Fibroblast of gingiva (primary cell): ENCODE results near the gene TMEM213.

Experiments
- DNase-seq: peaks from one replicate; pipeline ENCODE4 v3.0.0-alpha.2; 2011; ENCODE audit warnings: low read depth

Gene TMEM213

DNA sequence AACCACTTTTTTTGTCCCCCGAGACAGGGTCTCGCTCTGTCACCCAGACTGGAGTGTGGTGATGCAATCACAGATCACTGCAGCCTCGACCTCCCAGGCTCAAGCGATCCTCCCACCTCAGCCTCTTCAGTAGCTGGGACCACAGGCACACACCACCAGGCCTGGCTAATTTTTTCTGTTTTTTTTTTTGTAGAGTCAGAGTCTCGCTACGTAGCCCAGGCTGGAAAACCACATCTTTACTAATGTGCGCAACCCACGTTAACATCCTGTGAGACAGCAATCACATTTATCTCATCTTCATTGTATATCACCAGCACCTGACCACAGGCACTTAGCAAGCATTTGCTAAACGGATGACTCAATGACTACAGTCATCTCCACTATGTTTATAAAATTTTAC lies 78.0 kb downstream of the TMEM213 start:
- no peak for DNase-seq

DNA sequence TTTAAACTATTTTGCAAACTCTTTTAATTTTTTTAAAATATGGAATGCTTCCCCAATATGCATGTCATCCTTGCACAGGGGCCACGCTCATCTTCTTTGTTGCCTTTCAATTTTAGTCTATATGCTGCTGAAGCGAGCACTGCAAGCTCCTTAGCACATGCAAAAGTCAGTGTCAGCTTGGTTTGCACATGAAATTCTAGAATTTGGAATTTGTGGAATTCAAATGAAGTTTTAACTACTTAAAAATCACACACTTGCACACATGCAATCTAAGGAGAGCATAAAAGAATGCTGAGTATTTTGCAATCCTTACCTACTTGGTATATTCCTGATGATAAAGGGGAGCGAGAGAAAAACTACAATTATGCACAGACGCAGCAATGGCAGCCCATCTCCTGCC lies 78.5 kb downstream of the TMEM213 start:
- DNase-seq = no peak

DNA sequence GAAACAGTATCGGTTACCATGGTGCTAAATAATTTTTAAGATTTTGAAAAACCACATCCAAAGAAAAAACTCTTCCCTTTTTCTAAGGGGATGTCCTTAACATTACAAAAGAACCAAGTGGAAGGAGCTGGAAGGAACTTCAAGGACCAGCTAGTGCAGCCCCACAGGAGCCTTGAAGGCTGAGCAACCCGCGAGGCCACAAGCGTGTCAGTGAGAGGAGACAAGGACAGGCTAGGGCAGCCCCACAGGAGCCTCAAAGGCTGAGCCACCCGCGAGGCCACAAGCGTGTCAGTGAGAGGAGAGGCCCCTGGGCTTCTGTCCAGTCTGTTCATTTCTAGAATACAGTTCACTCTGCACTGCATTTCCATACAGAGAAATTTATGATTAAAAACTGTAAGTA lies 80.3 kb downstream of the TMEM213 start:
- no peak for DNase-seq

DNA sequence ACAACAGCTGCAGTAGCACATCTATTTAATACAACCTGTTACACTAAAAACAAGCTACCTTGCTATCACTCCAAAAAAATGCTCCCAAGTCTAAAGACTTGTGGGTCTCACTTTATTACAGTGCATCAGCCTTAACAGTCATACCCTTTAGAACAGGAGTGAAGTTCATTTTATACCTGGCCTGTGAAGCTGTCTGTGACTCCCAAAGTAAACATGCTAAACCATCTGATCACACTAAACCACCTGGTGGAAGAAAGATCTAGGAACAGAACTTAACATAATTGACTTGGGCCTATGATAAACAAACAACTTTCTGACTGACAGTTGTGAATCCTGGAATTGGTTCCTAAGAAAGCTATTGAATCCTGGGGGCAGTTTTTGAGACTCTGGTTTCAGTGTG lies 81.1 kb downstream of the TMEM213 start:
- DNase-seq = no peak

DNA sequence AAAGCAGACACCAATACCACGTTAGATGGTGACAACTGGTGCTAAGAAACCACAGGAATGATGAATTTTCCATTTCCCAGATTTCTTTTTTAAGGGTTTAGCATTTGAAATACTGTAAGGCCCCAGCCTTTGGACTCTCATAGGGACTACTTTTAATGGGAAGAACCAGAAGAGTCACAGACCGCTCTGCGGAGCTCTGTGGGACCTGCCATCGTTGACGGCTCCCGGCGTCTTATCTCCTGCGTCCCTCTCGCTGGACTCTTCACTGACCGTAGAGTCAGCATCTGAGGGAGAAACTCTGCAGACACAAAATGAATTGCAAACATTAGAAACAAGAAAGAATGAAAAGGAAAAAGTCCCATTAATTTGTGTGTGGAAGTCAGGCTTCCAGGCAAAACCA lies 81.6 kb downstream of the TMEM213 start:
- no peak for DNase-seq

DNA sequence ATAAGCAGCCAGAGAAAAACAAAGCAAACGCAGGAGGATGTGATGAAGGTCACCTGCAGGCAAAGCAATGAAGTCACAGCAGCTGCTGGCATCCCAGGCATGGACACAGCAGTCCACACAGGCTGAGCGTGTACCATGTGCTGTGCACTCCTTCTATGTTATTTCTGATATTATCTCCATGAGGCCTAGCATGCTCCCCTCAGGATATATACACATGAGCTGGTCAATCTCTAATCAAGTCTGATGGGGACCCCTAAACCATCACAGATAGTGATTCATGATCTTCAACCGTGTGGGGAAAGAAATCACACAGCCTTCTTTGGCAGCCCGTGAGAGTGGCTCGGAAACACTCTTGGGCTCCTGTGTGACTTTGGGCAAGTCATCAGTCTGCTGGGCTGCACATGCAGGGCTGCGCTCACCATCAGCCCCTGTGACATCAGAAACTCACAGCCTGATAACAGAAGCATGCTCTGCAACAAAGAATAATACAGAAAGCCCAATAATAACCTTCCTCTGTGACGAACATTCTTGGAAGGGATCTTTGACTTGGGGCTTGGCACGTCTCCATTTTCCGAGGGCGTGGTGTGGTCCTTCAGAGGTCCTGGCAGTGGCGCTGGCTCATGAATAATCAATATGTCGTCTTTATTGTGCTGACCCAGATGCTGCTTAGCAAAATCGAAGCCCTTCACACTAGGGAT lies 83.2 kb downstream of the TMEM213 start:
- peak; percentile 24 for DNase-seq

DNA sequence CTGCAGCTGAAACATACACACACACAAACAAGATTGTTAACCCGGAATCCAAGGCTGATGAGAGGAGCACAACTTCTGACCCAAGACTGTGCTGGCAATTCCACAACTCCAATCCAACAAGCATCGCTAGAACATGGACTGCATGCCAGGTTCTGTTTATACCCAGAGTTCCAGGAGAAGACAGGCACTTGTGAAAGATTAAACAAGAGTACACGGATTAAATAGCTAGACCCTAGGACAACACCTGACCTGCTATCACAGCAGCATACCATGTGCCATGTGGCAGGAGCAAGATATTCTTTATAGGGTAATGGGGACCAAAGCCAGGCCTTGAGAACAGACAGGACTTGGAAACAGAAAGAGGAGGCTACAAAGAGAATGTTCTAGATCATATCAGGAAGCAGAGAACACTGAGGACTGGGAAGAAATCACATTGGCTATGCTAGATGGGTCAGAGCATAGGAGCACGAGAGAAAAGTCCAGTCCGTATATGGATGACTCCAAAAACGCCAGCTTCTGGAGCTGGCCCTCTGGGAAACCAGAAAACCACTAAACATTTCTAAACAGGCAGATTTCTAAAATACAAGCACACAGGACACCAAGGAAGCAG lies 83.9 kb downstream of the TMEM213 start:
- DNase-seq = no peak

DNA sequence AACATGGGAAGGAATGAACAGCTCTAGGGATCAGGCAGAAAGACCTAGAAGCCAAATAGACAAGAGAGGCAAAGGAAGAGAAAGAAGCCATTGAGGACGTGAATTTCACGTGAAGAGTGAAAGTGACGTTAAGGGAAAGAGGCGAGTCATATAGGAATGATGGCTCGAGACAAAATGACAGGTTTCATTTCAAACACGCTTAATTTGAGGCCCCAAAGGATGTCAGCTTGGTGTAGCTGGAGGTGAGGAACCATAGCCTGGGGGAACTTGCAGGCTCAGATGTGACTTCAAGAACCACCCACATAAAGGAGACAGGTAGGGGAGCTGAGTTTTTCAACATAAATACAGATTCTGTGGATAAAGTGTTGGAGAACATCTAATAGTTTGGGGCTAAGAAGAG lies 84.5 kb downstream of the TMEM213 start:
- no peak for DNase-seq

DNA sequence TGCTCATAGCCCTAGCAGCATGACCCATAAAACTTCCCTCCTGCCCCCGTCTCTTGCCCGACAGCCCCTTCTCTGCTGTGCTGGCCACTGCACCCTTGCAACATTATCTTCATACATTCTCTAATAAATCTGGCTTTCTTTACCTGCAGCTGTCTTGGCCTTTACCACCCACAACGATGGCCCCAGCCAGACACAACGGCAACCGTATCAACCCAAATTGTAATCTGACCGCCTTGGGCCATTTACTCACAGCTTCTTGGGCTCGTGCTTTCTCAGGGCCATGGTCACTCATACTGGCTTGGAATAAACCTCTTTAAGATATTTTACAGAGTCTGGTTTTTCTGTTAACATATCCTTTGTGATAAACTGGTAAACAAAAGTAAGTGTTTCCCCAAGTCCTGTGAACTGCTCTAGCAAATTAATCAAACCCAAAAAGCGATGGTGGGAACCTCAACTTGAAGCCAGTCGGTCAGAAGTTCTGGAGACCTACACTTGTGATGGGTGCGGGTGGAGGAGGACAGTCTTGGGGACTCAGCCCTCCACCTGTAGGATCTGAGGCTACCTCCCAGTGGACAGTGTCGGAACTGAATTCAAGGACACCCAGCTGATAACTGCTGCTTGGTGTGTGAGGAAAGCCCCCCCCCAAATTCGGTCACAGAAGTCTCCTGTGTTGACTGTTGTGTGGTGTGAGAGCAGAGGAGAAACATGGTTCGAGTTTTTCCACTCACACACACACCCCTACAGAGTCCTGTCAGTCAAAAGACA lies 87.8 kb downstream of the TMEM213 start:
- DNase-seq = no peak

DNA sequence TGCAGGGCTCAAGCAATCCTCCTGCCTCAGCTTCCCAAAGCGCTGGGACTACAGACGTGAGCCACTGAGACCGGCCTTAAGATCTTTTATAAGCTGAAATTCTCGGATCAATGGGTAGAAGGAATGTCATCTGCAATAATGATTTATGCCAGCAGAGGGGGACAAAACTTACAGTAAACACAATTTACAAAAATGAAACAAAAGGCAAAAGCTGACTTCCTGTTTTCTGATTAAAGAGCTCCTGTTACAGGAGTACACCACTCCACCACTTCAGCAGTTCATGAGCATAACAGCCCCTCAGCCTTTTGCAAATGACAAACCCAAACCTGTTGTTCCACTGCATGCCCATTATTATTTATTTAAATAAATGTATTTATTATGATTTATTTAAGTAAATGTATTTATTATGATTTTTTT lies 88.7 kb downstream of the TMEM213 start:
- peak; percentile 54 for DNase-seq

DNA sequence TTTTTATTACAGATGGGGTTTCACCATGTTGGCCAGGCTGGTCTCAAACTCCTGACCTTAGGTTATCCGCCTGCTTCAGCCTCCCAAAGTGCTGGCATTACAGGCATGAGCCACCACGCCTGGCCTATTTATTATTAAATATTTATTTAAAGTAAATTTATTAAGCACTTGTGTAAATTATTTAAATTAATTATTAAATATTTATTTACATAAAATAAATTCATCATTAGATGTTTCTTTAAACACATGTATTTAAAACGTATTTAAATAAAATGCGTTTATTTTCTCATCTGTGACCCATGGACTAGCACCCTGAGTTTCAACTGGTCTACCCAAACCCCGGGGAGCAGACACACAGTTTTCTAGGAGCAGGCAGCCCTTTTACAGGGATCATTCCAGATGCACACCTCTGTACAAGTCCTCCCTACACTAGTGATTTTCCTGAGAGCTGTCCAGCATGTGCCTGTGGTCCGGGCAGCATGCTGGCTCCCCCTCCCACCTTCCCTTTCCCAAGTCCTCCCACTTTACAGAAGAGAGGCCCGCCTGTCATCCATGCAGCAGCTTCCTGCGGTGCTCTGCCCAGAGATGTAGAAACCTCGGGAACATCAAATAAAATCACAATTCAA lies 89.4 kb downstream of the TMEM213 start:
- no peak for DNase-seq
